Measurements from ENCODE around the gene NKAIN2.

The NKAIN2 gene

GRCh38 chr6:124768224-124768623, 964.6 kb downstream of the NKAIN2 start:
- Histone ChIP-seq H3K4me3 (ENCODE audit: low read depth in 1 of 2, low read length in 1 of 2) (no peak overlapping the region), H3K27ac (no peak overlapping the region), H3K27me3 (no peaks in the 10 kb centered on the region), H3K9me3 (no peaks in the 10 kb centered on the region), H3K4me1 (ENCODE audit: control insufficient read depth in 1 of 2, insufficient read depth in 1 of 2, low read depth in 1 of 2, low read length in 1 of 2) (no peaks in the 10 kb centered on the region), H3K36me3 (no peaks in the 10 kb centered on the region)
- TF ChIP-seq CTCF (IDR thresholded peaks at IDR 0.05) = no peak

- Histone ChIP-seq H3K36me3 (no peaks in the 10 kb centered on the region), H3K4me1 (ENCODE audit: control insufficient read depth in 1 of 2, insufficient read depth in 1 of 2, low read depth in 1 of 2, low read length in 1 of 2) (no peaks in the 10 kb centered on the region), H3K27me3 (no peaks in the 10 kb centered on the region), H3K27ac (no peak overlapping the region), H3K9me3 (no peaks in the 10 kb centered on the region), H3K4me3 (ENCODE audit: low read depth in 1 of 2, low read length in 1 of 2) (no peak overlapping the region)
- TF ChIP-seq CTCF (IDR thresholded peaks at IDR 0.05) = no peak
Measured at GRCh38 chr6:124769811-124770544, 966.3 kb downstream of the NKAIN2 start.

- H3K27me3 ChIP-seq = no peaks in the 10 kb centered on the region
- no peaks in the 10 kb centered on the region for H3K4me1 ChIP-seq (ENCODE audit: control insufficient read depth in 1 of 2, insufficient read depth in 1 of 2, low read depth in 1 of 2, low read length in 1 of 2)
- H3K36me3 ChIP-seq = no peaks in the 10 kb centered on the region
- TF ChIP-seq CTCF (IDR thresholded peaks at IDR 0.05) = no peak
- H3K9me3 ChIP-seq = no peaks in the 10 kb centered on the region
- no peak overlapping the region for H3K27ac ChIP-seq
- H3K4me3 ChIP-seq (ENCODE audit: low read depth in 1 of 2, low read length in 1 of 2) = no peak overlapping the region
Measured at GRCh38 chr6:124770784-124771183, 967.1 kb downstream of the NKAIN2 start.

- H3K4me3 ChIP-seq (ENCODE audit: low read depth in 1 of 2, low read length in 1 of 2) = no peak overlapping the region
- no peaks in the 10 kb centered on the region for H3K4me1 ChIP-seq (ENCODE audit: control insufficient read depth in 1 of 2, insufficient read depth in 1 of 2, low read depth in 1 of 2, low read length in 1 of 2)
- H3K36me3 ChIP-seq = no peaks in the 10 kb centered on the region
- TF ChIP-seq CTCF (IDR thresholded peaks at IDR 0.05) = no peak
- no peaks in the 10 kb centered on the region for H3K27me3 ChIP-seq
- no peak overlapping the region for H3K27ac ChIP-seq
- no peaks in the 10 kb centered on the region for H3K9me3 ChIP-seq
Measured at GRCh38 chr6:124772733-124773319, 969.2 kb downstream of the NKAIN2 start.

- no peak for TF ChIP-seq CTCF (IDR thresholded peaks at IDR 0.05)
- H3K4me1 ChIP-seq (ENCODE audit: control insufficient read depth in 1 of 2, insufficient read depth in 1 of 2, low read depth in 1 of 2, low read length in 1 of 2) = no peaks in the 10 kb centered on the region
- H3K27ac ChIP-seq = no peak overlapping the region
- no peaks in the 10 kb centered on the region for H3K9me3 ChIP-seq
- no peaks in the 10 kb centered on the region for H3K36me3 ChIP-seq
- no peak overlapping the region for H3K4me3 ChIP-seq (ENCODE audit: low read depth in 1 of 2, low read length in 1 of 2)
- H3K27me3 ChIP-seq = no peaks in the 10 kb centered on the region
Measured at GRCh38 chr6:124775121-124775520, 971.5 kb downstream of the NKAIN2 start.
